Naive thymus-derived CD8-positive, alpha-beta T cell (primary cell): ENCODE measurements around the gene DNAI2. TPM values are rescaled to one million over a fixed set of nuclear protein-coding genes. Genes with fewer than 3 reads are reported as not detected.
"Not testable (repeated sequence)": the region's sequence is repeated elsewhere in the genome, so short reads cannot be mapped to it uniquely, and the experiment has no call there.

Experiments
- ATAC-seq, 2 donors: fragments of 150-1000 bp; cut with Tn5 transposase in 1 of 2; sonication (Bioruptor Pico), chemical (Tn5 transposase) in 1 of 2; 1 replicate in 1 of 2; 2 replicates in 1 of 2; pipeline ENCODE4 v1.10.0; 2021; ENCODE audit warnings: mild to moderate bottlenecking in 2 of 2, moderate library complexity in 2 of 2
- POLR2A ChIA-PET: fragments of 350-600 bp; sonication (Branson Sonifier 250); formaldehyde crosslinking; loops from one replicate; lab custom pipeline; 2021; ENCODE audit warnings: antibody characterized with exemption; lab: Charles Lee
- DNase-seq, 10 donors: peaks; one replicate each; pipeline versions ENCODE4 v3.0.0 to v3.0.0-alpha.2; 2020 to 2022
- H3K27ac Mint-ChIP-seq, 10 donors: one replicate each; pipeline ENCODE4 v1.8.0; 2020 to 2022; ENCODE audit warnings: mild to moderate bottlenecking in 10 of 10, mixed read lengths in 10 of 10, moderate library complexity in 4 of 10, inconsistent platforms in 1 of 10
- H3K27me3 Mint-ChIP-seq, 5 donors: one replicate each; pipeline ENCODE4 v1.8.0; 2021 to 2022; ENCODE audit warnings: mixed read lengths in 5 of 5
- H3K36me3 Mint-ChIP-seq, 3 donors: one replicate each; pipeline ENCODE4 v1.8.0; 2020 to 2022; ENCODE audit warnings: mixed read lengths in 3 of 3, mild to moderate bottlenecking in 2 of 3, inconsistent platforms in 1 of 3
- H3K4me1 Mint-ChIP-seq, 4 donors: one replicate each; pipeline ENCODE4 v1.8.0; 2021 to 2022; ENCODE audit warnings: mixed read lengths in 4 of 4
- H3K4me3 Mint-ChIP-seq, 10 donors: one replicate each; pipeline ENCODE4 v1.8.0; 2020 to 2022; ENCODE audit warnings: mild to moderate bottlenecking in 10 of 10, mixed read lengths in 10 of 10, moderate library complexity in 6 of 10, inconsistent platforms in 1 of 10
- H3K9me3 Mint-ChIP-seq, 9 donors: one replicate each; pipeline ENCODE4 v1.8.0; 2020 to 2022; ENCODE audit warnings: mixed read lengths in 9 of 9, mild to moderate bottlenecking in 3 of 9, inconsistent platforms in 1 of 9, moderate library complexity in 1 of 9
- polyA plus RNA-seq, 3 donors: library from polyadenylated mRNA; unstranded; fragments of 300-500 nt; fragmentation: Illumina TruSeq; gene quantifications; one replicate each; pipeline ENCODE4 v1.2.3, GENCODE V29; 2021
- total RNA-seq, 8 experiments: library from RNA in 2 of 8; stranded (reverse) in 2 of 8; gene quantifications; one replicate each; pipeline ENCODE4 v1.2.3 and lab custom pipeline; 2021 to 2026

The DNAI2 gene
- total and polyA plus RNA-seq, 5 experiments from 2014 or later: 0.09 to 0.42 (median 0.28) TPM

GRCh38 chr17:74270333-74270732 lies 3.7 kb upstream of the DNAI2 start:
- DNase-seq (no peak), ATAC-seq (no peak)
- Mint-ChIP-seq H3K4me3 (no peak overlapping the region), H3K36me3 (no peaks in the 10 kb centered on the region), H3K4me1 (peaks cover 18 to 36% (median 28%) of the 10 kb centered on the region in 4 donors), H3K27ac (peak overlapping the region in 1 of 10 donors; percentile 43), H3K27me3 (peaks cover 5 to 15% (median 10%) of the 10 kb centered on the region in 5 donors), H3K9me3 (no peaks in the 10 kb centered on the region)
- POLR2A ChIA-PET: no interaction called here

- Mint-ChIP-seq H3K36me3 (no peaks in the 10 kb centered on the region), H3K27me3 (peaks cover 5 to 15% (median 10%) of the 10 kb centered on the region in 5 donors), H3K27ac (no peak overlapping the region), H3K4me1 (peaks cover 18 to 37% (median 34%) of the 10 kb centered on the region in 4 donors), H3K9me3 (no peaks in the 10 kb centered on the region), H3K4me3 (no peak overlapping the region)
- POLR2A ChIA-PET: no interaction called here
- no peak for DNase-seq
- no peak for ATAC-seq
Observed at GRCh38 chr17:74271281-74271680, 2.8 kb upstream of the DNAI2 start.

GRCh38 chr17:74271901-74272561 lies 2.0 kb upstream of the DNAI2 start:
- Mint-ChIP-seq H3K36me3 (no peaks in the 10 kb centered on the region), H3K4me1 (peaks cover 18 to 40% (median 34%) of the 10 kb centered on the region in 4 donors), H3K4me3 (no peak overlapping the region), H3K27ac (peak overlapping the region in 1 of 10 donors; percentile 21), H3K9me3 (no peaks in the 10 kb centered on the region), H3K27me3 (peaks cover 5 to 14% (median 10%) of the 10 kb centered on the region in 5 donors)
- ATAC-seq (no peak), DNase-seq (no peak)
- POLR2A ChIA-PET: no interaction called here

- Mint-ChIP-seq H3K27me3 (peaks cover 1 to 10% (median 8%) of the 10 kb centered on the region in 5 donors), H3K4me1 (peaks cover 15 to 38% (median 30%) of the 10 kb centered on the region in 4 donors), H3K27ac (peak overlapping the region in 1 of 10 donors; percentile 89), H3K4me3 (peak overlapping the region in 2 of 10 donors; percentile 24 to 32), H3K36me3 (no peaks in the 10 kb centered on the region), H3K9me3 (no peaks in the 10 kb centered on the region)
- POLR2A ChIA-PET: no interaction called here
- no peak for ATAC-seq
- no peak for DNase-seq
Observed at GRCh38 chr17:74272731-74273201, 1.3 kb upstream of the DNAI2 start.

GRCh38 chr17:74274709-74275340 lies 791 bp downstream of the DNAI2 start:
- peak overlapping the region; percentile 38 to 96 (median 73) for H3K27ac Mint-ChIP-seq
- no peaks in the 10 kb centered on the region for H3K36me3 Mint-ChIP-seq
- ATAC-seq: peak in 1 of 2 donors; percentile 33
- no peak for DNase-seq
- H3K9me3 Mint-ChIP-seq: no peaks in the 10 kb centered on the region
- H3K4me3 Mint-ChIP-seq: peak overlapping the region in 8 of 10 donors; percentile 43 to 88 (median 70)
- H3K27me3 Mint-ChIP-seq: peaks cover 0 to 7% (median 0%) of the 10 kb centered on the region in 5 donors
- POLR2A ChIA-PET: interaction anchor here (0.8 kb wide), 1 partner anchor 72 kb away, joined by 3 read pairs; no protein-coding TSS in a partner anchor
- peaks cover 13 to 33% (median 24%) of the 10 kb centered on the region in 4 donors for H3K4me1 Mint-ChIP-seq

GRCh38 chr17:74276051-74276476 lies 2.0 kb downstream of the DNAI2 start:
- Mint-ChIP-seq H3K9me3 (no peaks in the 10 kb centered on the region), H3K4me1 (peaks cover 16 to 45% (median 33%) of the 10 kb centered on the region in 4 donors), H3K27me3 (peaks cover 0 to 7% (median 0%) of the 10 kb centered on the region in 5 donors), H3K36me3 (no peaks in the 10 kb centered on the region), H3K4me3 (peak overlapping the region in 1 of 10 donors; percentile 30), H3K27ac (peak overlapping the region in 3 of 10 donors; percentile 31 to 68 (median 37))
- DNase-seq (no peak), ATAC-seq (no peak)
- POLR2A ChIA-PET: no interaction called here

- Mint-ChIP-seq H3K4me3 (no peak overlapping the region), H3K27me3 (peaks cover 0 to 7% (median 0%) of the 10 kb centered on the region in 5 donors), H3K4me1 (peaks cover 16 to 45% (median 33%) of the 10 kb centered on the region in 4 donors), H3K27ac (peak overlapping the region in 3 of 10 donors; percentile 48 to 72 (median 50)), H3K36me3 (no peaks in the 10 kb centered on the region), H3K9me3 (no peaks in the 10 kb centered on the region)
- no peak for ATAC-seq
- no peak for DNase-seq
- POLR2A ChIA-PET: no interaction called here
Observed at GRCh38 chr17:74276541-74277009, 2.5 kb downstream of the DNAI2 start.

- DNase-seq (no peak), ATAC-seq (no peak)
- no peaks in the 10 kb centered on the region for H3K9me3 Mint-ChIP-seq
- H3K27ac Mint-ChIP-seq: peak overlapping the region in 3 of 10 donors; percentile 25 to 52 (median 47)
- H3K4me1 Mint-ChIP-seq: peaks cover 18 to 56% (median 41%) of the 10 kb centered on the region in 4 donors
- POLR2A ChIA-PET: no interaction called here
- H3K36me3 Mint-ChIP-seq: no peaks in the 10 kb centered on the region
- H3K27me3 Mint-ChIP-seq: peaks cover 0 to 4% (median 0%) of the 10 kb centered on the region in 5 donors
- no peak overlapping the region for H3K4me3 Mint-ChIP-seq
Observed at GRCh38 chr17:74277935-74278334, 3.9 kb downstream of the DNAI2 start.

- H3K36me3 Mint-ChIP-seq, H3K27me3 Mint-ChIP-seq, ATAC-seq, POLR2A ChIA-PET, H3K9me3 Mint-ChIP-seq, DNase-seq: not testable (repeated sequence)
- Mint-ChIP-seq H3K4me3 (peak overlapping the region in 1 of 10 donors; percentile 43), H3K4me1 (peaks cover 11 to 53% (median 37%) of the 10 kb centered on the region in 4 donors), H3K27ac (peak overlapping the region in 9 of 10 donors; percentile 63 to 96 (median 90))
Observed at GRCh38 chr17:74279617-74280016, 5.6 kb downstream of the DNAI2 start.

GRCh38 chr17:74280093-74280513 lies 6.1 kb downstream of the DNAI2 start:
- Mint-ChIP-seq H3K36me3 (no peaks in the 10 kb centered on the region), H3K27me3 (no peaks in the 10 kb centered on the region), H3K4me3 (peak overlapping the region in 4 of 10 donors; percentile 8 to 43 (median 25)), H3K27ac (peak overlapping the region in 9 of 10 donors; percentile 63 to 96 (median 90)), H3K4me1 (peaks cover 10 to 53% (median 37%) of the 10 kb centered on the region in 4 donors), H3K9me3 (no peaks in the 10 kb centered on the region)
- POLR2A ChIA-PET: no interaction called here
- DNase-seq (peak in 7 of 10 donors; percentile 8 to 49 (median 37)), ATAC-seq (peak; percentile 64 to 71)

- Mint-ChIP-seq H3K9me3 (no peaks in the 10 kb centered on the region), H3K36me3 (no peaks in the 10 kb centered on the region)
Observed at GRCh38 chr17:74281799-74282198, 7.8 kb downstream of the DNAI2 start.

GRCh38 chr17:74282274-74282586 lies 8.2 kb downstream of the DNAI2 start:
- peaks cover 10 to 44% (median 35%) of the 10 kb centered on the region in 4 donors for H3K4me1 Mint-ChIP-seq
- H3K4me3 Mint-ChIP-seq: peak overlapping the region in 5 of 10 donors; percentile 45 to 75 (median 60)

More at GRCh38 chr17:74281799-74282198, 7.8 kb downstream of the DNAI2 start:
- ATAC-seq (no peak), DNase-seq (no peak)
- no peaks in the 10 kb centered on the region for H3K27me3 Mint-ChIP-seq
- peaks cover 10 to 44% (median 35%) of the 10 kb centered on the region in 4 donors for H3K4me1 Mint-ChIP-seq
- peak overlapping the region in 7 of 10 donors; percentile 49 to 98 (median 92) for H3K27ac Mint-ChIP-seq
- POLR2A ChIA-PET: interaction anchor here (0.6 to 1.4 kb wide), 2 partner anchors 57 to 69 kb away, joined by 4 to 7 read pairs; partner anchors contain the start of gene TTYH2
- no peak overlapping the region for H3K4me3 Mint-ChIP-seq

More at GRCh38 chr17:74282274-74282586, 8.2 kb downstream of the DNAI2 start:
- H3K27me3 Mint-ChIP-seq, H3K9me3 Mint-ChIP-seq, H3K36me3 Mint-ChIP-seq, ATAC-seq, DNase-seq: not testable (repeated sequence)
- peak overlapping the region; percentile 49 to 98 (median 93) for H3K27ac Mint-ChIP-seq
- POLR2A ChIA-PET: interaction anchor here (1.4 kb wide), 1 partner anchor 69 kb away, joined by 7 read pairs; the partner anchor contains the start of gene TTYH2
